ENCODE data around the gene LMO3.

DNA sequence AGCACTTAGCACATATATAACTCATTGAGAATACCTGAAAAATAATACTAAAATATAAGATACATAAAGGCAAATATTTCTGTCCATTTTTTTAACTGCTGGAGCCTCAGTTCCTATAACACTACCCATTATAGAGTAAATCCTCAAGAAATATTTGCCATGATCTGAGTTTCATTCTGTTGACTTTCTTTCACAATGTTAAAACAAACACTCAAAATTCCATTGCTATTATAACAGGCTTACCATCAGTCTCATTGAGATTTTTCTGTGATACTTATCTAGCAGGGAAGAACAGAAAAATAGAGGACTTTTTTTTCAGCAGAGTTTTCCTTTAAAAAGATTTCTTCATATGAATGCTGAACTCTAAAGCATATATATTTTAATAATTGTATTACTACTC is 24.5 kb downstream of the LMO3 start:
- TF ChIP-seq, protein P1, sequence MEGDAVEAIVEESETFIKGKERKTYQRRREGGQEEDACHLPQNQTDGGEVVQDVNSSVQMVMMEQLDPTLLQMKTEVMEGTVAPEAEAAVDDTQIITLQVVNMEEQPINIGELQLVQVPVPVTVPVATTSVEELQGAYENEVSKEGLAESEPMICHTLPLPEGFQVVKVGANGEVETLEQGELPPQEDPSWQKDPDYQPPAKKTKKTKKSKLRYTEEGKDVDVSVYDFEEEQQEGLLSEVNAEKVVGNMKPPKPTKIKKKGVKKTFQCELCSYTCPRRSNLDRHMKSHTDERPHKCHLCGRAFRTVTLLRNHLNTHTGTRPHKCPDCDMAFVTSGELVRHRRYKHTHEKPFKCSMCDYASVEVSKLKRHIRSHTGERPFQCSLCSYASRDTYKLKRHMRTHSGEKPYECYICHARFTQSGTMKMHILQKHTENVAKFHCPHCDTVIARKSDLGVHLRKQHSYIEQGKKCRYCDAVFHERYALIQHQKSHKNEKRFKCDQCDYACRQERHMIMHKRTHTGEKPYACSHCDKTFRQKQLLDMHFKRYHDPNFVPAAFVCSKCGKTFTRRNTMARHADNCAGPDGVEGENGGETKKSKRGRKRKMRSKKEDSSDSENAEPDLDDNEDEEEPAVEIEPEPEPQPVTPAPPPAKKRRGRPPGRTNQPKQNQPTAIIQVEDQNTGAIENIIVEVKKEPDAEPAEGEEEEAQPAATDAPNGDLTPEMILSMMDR (IDR thresholded peaks at IDR 0.05; ENCODE audit: poor library complexity) = no peak
- no peak for TF ChIP-seq EZH2phosphoT487 (IDR thresholded peaks at IDR 0.05; ENCODE audit: low read depth, severe bottlenecking, unreplicated experiment)

Data from hepatocyte (in vitro differentiated cells).